DMS79 treated with DMSO at 0.1 percent for 48 hours (cell line): Measurements from ENCODE around the gene VPS45.

Experiments
- DNase-seq: peaks from one replicate; lab custom pipeline; 2025; lab: John Stamatoyannopoulos, UW

VPS45 gene

GRCh38 chr1:150073516-150073915, 5.9 kb downstream of the VPS45 start:
- DNase-seq: no peak

- DNase-seq: no peak
Measured at GRCh38 chr1:150076066-150076465, 8.5 kb downstream of the VPS45 start.

GRCh38 chr1:150076985-150077384, 9.4 kb downstream of the VPS45 start:
- DNase-seq: no peak

GRCh38 chr1:150080784-150081183, 13.2 kb downstream of the VPS45 start:
- no peak for DNase-seq

GRCh38 chr1:150082494-150082893, 14.9 kb downstream of the VPS45 start:
- no peak for DNase-seq

- no peak for DNase-seq
Measured at GRCh38 chr1:150083907-150084306, 16.3 kb downstream of the VPS45 start.

- no peak for DNase-seq
Measured at GRCh38 chr1:150085406-150085805, 17.8 kb downstream of the VPS45 start.

- no peak for DNase-seq
Measured at GRCh38 chr1:150087415-150087814, 19.8 kb downstream of the VPS45 start.

GRCh38 chr1:150089846-150090520, 22.4 kb downstream of the VPS45 start:
- DNase-seq: no peak

- no peak for DNase-seq
Measured at GRCh38 chr1:150092180-150092791, 24.7 kb downstream of the VPS45 start.

GRCh38 chr1:150093805-150094204, 26.2 kb downstream of the VPS45 start:
- DNase-seq: no peak

GRCh38 chr1:150094734-150095265, 27.2 kb downstream of the VPS45 start:
- DNase-seq: no peak

- DNase-seq: no peak
Measured at GRCh38 chr1:150102986-150103385, 35.4 kb downstream of the VPS45 start.

- DNase-seq: no peak
Measured at GRCh38 chr1:150106341-150106740, 38.8 kb downstream of the VPS45 start.

GRCh38 chr1:150109586-150109985, 42.0 kb downstream of the VPS45 start:
- DNase-seq: no peak

GRCh38 chr1:150110116-150110515, 42.5 kb downstream of the VPS45 start:
- no peak for DNase-seq

- DNase-seq: no peak
Measured at GRCh38 chr1:150111670-150112069, 44.1 kb downstream of the VPS45 start.

- DNase-seq: no peak
Measured at GRCh38 chr1:150115121-150115520, 47.5 kb downstream of the VPS45 start.

- DNase-seq: no peak
Measured at GRCh38 chr1:150118716-150119115, 51.1 kb downstream of the VPS45 start.

GRCh38 chr1:150121236-150121862, 53.8 kb downstream of the VPS45 start:
- no peak for DNase-seq

GRCh38 chr1:150126811-150127210, 59.2 kb downstream of the VPS45 start:
- DNase-seq: no peak

GRCh38 chr1:150127464-150127863, 59.9 kb downstream of the VPS45 start:
- DNase-seq: no peak

- no peak for DNase-seq
Measured at GRCh38 chr1:150127868-150128267, 60.3 kb downstream of the VPS45 start.
